Measurements from ENCODE around the gene B4GALT5.

DNA sequence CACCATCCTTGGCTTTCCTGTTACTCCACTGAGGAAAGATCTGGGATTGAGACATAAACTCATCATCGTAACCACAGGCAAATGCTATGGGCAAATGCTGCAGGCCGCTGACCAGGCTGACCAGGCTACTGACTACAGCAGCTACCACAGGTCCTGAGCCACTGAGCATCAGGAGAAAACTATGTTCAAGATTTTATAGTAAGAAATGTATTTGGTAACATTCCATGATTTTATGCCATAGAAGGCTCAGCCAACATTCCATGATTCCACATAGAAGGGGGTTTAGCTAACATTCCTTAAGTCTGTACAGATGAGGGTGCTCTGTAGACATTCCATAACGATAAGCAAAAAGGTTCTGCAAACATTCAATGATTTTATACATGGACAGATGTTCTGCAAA lies 16.1 kb upstream of the B4GALT5 start:
- TF ChIP-seq POLR2AphosphoS5 (IDR thresholded peaks at IDR 0.05) = no peak
- TF ChIP-seq, protein P1, sequence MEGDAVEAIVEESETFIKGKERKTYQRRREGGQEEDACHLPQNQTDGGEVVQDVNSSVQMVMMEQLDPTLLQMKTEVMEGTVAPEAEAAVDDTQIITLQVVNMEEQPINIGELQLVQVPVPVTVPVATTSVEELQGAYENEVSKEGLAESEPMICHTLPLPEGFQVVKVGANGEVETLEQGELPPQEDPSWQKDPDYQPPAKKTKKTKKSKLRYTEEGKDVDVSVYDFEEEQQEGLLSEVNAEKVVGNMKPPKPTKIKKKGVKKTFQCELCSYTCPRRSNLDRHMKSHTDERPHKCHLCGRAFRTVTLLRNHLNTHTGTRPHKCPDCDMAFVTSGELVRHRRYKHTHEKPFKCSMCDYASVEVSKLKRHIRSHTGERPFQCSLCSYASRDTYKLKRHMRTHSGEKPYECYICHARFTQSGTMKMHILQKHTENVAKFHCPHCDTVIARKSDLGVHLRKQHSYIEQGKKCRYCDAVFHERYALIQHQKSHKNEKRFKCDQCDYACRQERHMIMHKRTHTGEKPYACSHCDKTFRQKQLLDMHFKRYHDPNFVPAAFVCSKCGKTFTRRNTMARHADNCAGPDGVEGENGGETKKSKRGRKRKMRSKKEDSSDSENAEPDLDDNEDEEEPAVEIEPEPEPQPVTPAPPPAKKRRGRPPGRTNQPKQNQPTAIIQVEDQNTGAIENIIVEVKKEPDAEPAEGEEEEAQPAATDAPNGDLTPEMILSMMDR (IDR thresholded peaks at IDR 0.05 in 8 of 11, conservative IDR thresholded peaks at IDR 0.05 in 3 of 11) = no peak

All from spleen (tissue), 7 donors.